SK-N-SH treated with all-trans-retinoic acid at 6 μM for 48 hours (cell line): ENCODE measurements around the gene GPHN.

Experiments used
- PPARA ChIP-seq: fragments of 250-450 bp; sonication (Bioruptor Pico); IDR thresholded peaks from 2 replicates; pipeline ENCODE4 v1.5.0; 2020; ENCODE audit warnings: mild to moderate bottlenecking, borderline replicate concordance
- TF ChIP-seq, protein P1 (sequence below): fragments of 250-450 bp; sonication (Bioruptor Pico); IDR thresholded peaks from 2 replicates; pipeline ENCODE4 v1.5.0; 2020; ENCODE audit warnings: mild to moderate bottlenecking, moderate library complexity
- TF ChIP-seq, protein P2 (sequence below): fragments of 250-450 bp; sonication (Bioruptor Pico); IDR thresholded peaks from 2 replicates; pipeline ENCODE4 v1.8.0; 2020; ENCODE audit warnings: mild to moderate bottlenecking, moderate library complexity, borderline replicate concordance

DNA sequence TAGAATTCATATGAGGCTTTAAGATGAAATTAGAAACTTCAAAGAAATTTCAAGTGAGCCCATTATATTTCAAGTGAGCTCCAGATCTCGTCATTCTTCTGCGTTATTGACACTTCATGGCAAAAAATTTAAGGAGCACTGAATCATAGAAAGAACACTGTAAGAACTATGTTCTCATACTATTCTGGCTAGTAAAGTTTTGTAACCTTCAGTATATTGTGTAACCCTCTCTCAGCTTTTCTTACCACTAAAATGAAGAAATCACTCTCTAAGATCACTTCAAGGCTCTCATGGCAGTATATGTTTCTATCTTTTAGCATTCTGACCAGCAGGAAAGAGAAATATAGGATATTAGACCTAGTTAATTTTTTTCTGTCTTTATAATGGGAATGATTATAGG lies 6.3 kb downstream of the GPHN start:
- TF ChIP-seq, protein P1, sequence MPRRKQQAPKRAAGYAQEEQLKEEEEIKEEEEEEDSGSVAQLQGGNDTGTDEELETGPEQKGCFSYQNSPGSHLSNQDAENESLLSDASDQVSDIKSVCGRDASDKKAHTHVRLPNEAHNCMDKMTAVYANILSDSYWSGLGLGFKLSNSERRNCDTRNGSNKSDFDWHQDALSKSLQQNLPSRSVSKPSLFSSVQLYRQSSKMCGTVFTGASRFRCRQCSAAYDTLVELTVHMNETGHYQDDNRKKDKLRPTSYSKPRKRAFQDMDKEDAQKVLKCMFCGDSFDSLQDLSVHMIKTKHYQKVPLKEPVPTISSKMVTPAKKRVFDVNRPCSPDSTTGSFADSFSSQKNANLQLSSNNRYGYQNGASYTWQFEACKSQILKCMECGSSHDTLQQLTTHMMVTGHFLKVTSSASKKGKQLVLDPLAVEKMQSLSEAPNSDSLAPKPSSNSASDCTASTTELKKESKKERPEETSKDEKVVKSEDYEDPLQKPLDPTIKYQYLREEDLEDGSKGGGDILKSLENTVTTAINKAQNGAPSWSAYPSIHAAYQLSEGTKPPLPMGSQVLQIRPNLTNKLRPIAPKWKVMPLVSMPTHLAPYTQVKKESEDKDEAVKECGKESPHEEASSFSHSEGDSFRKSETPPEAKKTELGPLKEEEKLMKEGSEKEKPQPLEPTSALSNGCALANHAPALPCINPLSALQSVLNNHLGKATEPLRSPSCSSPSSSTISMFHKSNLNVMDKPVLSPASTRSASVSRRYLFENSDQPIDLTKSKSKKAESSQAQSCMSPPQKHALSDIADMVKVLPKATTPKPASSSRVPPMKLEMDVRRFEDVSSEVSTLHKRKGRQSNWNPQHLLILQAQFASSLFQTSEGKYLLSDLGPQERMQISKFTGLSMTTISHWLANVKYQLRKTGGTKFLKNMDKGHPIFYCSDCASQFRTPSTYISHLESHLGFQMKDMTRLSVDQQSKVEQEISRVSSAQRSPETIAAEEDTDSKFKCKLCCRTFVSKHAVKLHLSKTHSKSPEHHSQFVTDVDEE (CRISPR knock-in tag) = no peak
- TF ChIP-seq, protein P2, sequence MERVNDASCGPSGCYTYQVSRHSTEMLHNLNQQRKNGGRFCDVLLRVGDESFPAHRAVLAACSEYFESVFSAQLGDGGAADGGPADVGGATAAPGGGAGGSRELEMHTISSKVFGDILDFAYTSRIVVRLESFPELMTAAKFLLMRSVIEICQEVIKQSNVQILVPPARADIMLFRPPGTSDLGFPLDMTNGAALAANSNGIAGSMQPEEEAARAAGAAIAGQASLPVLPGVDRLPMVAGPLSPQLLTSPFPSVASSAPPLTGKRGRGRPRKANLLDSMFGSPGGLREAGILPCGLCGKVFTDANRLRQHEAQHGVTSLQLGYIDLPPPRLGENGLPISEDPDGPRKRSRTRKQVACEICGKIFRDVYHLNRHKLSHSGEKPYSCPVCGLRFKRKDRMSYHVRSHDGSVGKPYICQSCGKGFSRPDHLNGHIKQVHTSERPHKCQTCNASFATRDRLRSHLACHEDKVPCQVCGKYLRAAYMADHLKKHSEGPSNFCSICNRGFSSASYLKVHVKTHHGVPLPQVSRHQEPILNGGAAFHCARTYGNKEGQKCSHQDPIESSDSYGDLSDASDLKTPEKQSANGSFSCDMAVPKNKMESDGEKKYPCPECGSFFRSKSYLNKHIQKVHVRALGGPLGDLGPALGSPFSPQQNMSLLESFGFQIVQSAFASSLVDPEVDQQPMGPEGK (CRISPR knock-in tag) = no peak
- no peak for TF ChIP-seq PPARA (CRISPR knock-in tag)
